ENCODE results near the gene NUP214. TPM values are rescaled to one million over a fixed set of nuclear protein-coding genes. Genes with fewer than 3 reads are reported as not detected.
A peak's percentile ranks its signal among the peaks of the same experiment; 100 is the strongest.

NUP214 gene
- total RNA-seq, 3 donors from 2014 or later = 37.4 to 47.5 (median 40.0) TPM

DNA sequence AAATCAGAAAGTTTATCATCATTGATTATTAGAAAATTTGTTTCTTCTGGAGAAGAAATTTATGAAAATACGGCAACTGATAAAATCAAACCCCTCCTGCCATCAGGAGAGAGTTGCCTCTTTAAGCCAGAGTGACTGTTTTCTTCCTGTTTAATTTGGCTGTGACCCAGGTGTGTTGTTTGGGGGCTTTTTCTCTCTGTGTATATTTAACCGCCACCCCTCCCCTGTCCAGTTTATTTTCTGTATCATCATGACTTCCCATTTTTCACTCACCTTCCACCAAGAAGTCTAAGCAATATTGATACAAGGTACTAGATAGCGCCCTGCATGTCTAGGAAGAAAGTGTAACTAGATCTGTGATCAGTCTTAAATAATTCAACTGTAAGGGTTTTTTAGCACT lies 100.8 kb downstream of the NUP214 start:
- Histone ChIP-seq H3K36me3 (no peaks in the 10 kb centered on the region), H3K27me3 (no peaks in the 10 kb centered on the region), H3K4me1 (no peaks in the 10 kb centered on the region), H3K27ac (no peak overlapping the region), H3K9me3 (no peaks in the 10 kb centered on the region), H3K4me3 (no peak overlapping the region)
- DNase-seq (ENCODE audit: low spot score in 2 of 2) = no peak
- no peak for TF ChIP-seq POLR2A (IDR thresholded peaks at IDR 0.05)
- no peak for TF ChIP-seq POLR2AphosphoS5 (IDR thresholded peaks at IDR 0.05)
- TF ChIP-seq, protein P1, sequence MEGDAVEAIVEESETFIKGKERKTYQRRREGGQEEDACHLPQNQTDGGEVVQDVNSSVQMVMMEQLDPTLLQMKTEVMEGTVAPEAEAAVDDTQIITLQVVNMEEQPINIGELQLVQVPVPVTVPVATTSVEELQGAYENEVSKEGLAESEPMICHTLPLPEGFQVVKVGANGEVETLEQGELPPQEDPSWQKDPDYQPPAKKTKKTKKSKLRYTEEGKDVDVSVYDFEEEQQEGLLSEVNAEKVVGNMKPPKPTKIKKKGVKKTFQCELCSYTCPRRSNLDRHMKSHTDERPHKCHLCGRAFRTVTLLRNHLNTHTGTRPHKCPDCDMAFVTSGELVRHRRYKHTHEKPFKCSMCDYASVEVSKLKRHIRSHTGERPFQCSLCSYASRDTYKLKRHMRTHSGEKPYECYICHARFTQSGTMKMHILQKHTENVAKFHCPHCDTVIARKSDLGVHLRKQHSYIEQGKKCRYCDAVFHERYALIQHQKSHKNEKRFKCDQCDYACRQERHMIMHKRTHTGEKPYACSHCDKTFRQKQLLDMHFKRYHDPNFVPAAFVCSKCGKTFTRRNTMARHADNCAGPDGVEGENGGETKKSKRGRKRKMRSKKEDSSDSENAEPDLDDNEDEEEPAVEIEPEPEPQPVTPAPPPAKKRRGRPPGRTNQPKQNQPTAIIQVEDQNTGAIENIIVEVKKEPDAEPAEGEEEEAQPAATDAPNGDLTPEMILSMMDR (IDR thresholded peaks at IDR 0.05) = no peak
- intact Hi-C loops (cut with DNase I; ENCODE audit: low total_unique reads) = no loop called here

DNA sequence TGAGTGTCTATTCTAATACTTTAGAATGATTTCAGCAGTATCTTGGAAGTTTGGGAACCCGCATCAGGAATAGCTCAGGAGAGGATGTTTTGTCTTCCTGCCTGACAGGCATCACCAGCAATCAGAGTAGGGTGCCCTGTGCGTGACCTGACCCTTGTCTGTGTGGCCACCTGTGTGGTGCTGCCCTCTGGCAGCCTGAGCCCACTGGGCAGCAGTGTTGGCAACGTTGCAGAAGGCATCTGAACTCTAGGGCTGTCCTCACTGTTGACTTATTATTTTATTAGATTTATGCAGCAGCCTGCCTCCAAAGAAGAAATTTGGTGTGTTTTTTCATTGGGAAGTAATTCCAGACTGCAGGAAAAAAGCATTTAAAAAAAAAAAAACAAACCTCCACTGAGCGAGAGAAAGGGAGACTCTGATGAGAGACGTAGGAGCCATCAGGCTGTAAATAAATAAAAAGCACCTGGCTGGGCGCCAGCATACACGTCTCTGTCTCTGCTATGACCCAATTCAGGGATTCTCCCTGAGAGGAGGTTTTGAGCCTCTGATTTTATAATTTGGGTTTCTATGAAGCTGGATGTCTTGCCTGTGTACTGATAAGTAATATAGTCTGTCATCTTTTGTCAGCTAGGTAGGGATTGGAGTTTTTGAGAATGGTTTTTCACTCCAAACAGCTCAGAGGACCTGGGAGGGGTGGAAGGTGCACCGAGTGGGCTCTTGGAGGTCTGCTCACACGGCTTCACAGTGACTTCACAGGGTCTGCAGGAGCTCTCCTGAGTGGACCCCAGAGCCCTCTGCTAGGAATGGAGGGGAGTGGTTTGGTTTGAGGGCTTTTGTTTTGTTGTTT lies 101.9 kb downstream of the NUP214 start:
- DNase-seq (ENCODE audit: low spot score in 2 of 2) = no peak
- TF ChIP-seq POLR2A (IDR thresholded peaks at IDR 0.05) (no peak), POLR2AphosphoS5 (IDR thresholded peaks at IDR 0.05) (no peak)
- TF ChIP-seq, protein P1 (IDR thresholded peaks at IDR 0.05) = no peak
- peak overlapping the region in 1 of 3 donors; percentile 38 for H3K4me3 ChIP-seq
- no peak overlapping the region for H3K27ac ChIP-seq
- H3K27me3 ChIP-seq = no peaks in the 10 kb centered on the region
- no peaks in the 10 kb centered on the region for H3K36me3 ChIP-seq
- no peaks in the 10 kb centered on the region for H3K4me1 ChIP-seq
- intact Hi-C loops (cut with DNase I; ENCODE audit: low total_unique reads) = no loop called here
- H3K9me3 ChIP-seq = no peaks in the 10 kb centered on the region

DNA sequence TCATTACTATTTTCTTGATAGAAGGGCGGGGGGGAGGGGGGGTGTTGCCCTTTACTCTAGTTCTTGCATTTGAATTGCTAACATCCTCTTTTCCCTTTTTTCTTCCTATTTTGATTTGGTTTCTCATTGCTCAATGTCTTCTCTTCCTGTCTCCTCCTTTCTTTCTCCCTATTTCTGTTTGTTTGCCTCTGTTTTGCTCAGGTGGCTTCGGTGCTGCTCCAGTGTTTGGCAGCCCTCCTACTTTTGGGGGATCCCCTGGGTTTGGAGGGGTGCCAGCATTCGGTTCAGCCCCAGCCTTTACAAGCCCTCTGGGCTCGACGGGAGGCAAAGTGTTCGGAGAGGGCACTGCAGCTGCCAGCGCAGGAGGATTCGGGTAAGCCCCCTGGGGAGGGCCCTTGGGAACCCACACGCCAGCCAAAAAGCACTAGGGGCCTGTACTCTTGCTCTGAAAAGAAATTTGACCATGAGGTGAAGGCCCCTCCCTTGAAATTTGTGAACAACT lies 102.6 kb downstream of the NUP214 start:
- peak overlapping the region in 2 of 3 donors; percentile 13 to 38 for H3K4me3 ChIP-seq
- intact Hi-C loops (cut with DNase I; ENCODE audit: low total_unique reads) = no loop called here
- TF ChIP-seq, protein P1 (IDR thresholded peaks at IDR 0.05) = no peak
- no peak for TF ChIP-seq POLR2AphosphoS5 (IDR thresholded peaks at IDR 0.05)
- TF ChIP-seq POLR2A (IDR thresholded peaks at IDR 0.05) = no peak
- H3K36me3 ChIP-seq = no peaks in the 10 kb centered on the region
- no peaks in the 10 kb centered on the region for H3K9me3 ChIP-seq
- DNase-seq (ENCODE audit: low spot score in 2 of 2) = no peak
- no peaks in the 10 kb centered on the region for H3K4me1 ChIP-seq
- H3K27ac ChIP-seq = no peak overlapping the region
- no peaks in the 10 kb centered on the region for H3K27me3 ChIP-seq

DNA sequence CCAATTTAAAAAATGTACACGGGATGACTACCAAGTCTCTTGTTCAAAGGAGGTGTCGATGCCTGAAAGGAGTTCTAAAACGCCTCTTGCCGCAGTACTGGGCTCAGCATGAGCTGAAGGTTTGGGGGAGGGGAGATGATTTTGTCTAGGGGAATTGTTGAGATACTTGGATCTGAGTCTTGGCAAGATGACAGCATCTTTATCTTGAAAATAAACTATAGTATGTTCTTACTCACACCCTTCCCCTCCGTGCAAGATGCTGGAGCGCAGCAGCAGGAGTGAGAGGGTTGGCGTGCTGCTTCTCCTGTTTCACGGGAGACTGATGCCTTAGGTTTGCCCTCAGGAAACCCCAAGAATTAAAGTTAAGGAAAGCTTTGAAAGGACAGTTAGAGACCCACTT lies 103.6 kb downstream of the NUP214 start:
- TF ChIP-seq POLR2AphosphoS5 (IDR thresholded peaks at IDR 0.05) = no peak
- TF ChIP-seq POLR2A (IDR thresholded peaks at IDR 0.05) = no peak
- TF ChIP-seq, protein P1 (IDR thresholded peaks at IDR 0.05) = no peak
- H3K36me3 ChIP-seq = peaks cover 3% of the 10 kb centered on the region
- intact Hi-C loops (cut with DNase I; ENCODE audit: low total_unique reads) = no loop called here

DNA sequence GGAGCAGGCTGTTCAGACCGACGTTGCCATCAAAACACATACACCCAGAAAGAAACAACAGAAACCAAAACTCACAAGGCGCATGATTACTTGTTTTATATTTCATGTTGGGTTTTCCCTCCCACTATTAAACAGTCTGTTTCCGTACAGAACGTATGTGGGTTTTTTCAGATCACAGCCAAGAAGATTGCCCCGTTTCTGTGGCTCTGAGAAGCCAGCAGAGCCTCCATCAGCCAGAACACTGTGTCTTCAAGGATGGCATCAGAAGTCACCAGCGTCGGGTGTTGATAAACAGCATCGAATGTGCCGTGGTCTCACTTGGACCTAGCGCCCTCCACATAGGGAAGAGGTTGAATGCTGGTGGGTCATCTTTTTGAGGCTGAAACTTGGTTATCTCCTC lies 108.2 kb downstream of the NUP214 start:
- TF ChIP-seq POLR2A (IDR thresholded peaks at IDR 0.05) (no peak), POLR2AphosphoS5 (IDR thresholded peaks at IDR 0.05) (no peak)
- TF ChIP-seq, protein P1 (IDR thresholded peaks at IDR 0.05) = no peak
- Histone ChIP-seq H3K36me3 (peaks cover 3% of the 10 kb centered on the region), H3K4me1 (peaks cover 0 to 2% of the 10 kb centered on the region in 2 donors), H3K9me3 (no peaks in the 10 kb centered on the region), H3K27ac (no peak overlapping the region), H3K4me3 (no peak overlapping the region), H3K27me3 (no peaks in the 10 kb centered on the region)
- DNase-seq (ENCODE audit: low spot score in 2 of 2) = no peak
- intact Hi-C loops (cut with DNase I; ENCODE audit: low total_unique reads) = no loop called here

More for the DNA sequence above, 103.6 kb downstream of the NUP214 start:
- Histone ChIP-seq H3K9me3 (no peaks in the 10 kb centered on the region), H3K27me3 (no peaks in the 10 kb centered on the region), H3K4me1 (no peaks in the 10 kb centered on the region), H3K4me3 (peak overlapping the region in 1 of 3 donors; percentile 38), H3K27ac (no peak overlapping the region)
- no peak for DNase-seq (ENCODE audit: low spot score in 2 of 2)

Data from breast epithelium (tissue), 4 donors.